GM19240 (cell line): ENCODE measurements around the gene GBA2.

ENCODE experiments used
- DNase-seq: peaks from one replicate; pipeline ENCODE4 v3.0.0; 2011; ENCODE audit warnings: low spot score; ENCODE audit not compliant: insufficient read length

The GBA2 gene

DNA sequence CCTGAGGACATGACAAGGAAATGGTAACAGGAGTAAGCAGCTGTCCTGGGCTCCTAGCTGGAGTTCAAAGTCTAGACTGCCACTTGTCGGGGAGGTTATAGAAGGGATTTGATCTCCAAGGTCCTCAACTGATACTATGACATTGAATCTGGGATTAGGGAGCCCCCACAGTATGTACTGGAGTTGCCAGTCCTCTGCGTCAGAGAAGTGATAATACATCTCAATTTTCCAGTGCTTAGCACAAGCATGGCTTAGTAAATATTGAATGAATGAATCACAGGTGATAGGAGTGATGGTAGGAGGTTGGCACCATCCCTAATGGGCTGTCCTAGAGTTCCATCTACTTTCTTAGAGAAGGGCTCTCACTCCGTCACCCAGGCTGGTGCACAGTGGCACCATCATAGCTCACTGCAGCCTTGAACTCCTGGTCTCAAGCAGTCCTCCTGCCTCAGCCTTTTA is 53.1 kb downstream of the GBA2 start:
- DNase-seq: no peak

DNA sequence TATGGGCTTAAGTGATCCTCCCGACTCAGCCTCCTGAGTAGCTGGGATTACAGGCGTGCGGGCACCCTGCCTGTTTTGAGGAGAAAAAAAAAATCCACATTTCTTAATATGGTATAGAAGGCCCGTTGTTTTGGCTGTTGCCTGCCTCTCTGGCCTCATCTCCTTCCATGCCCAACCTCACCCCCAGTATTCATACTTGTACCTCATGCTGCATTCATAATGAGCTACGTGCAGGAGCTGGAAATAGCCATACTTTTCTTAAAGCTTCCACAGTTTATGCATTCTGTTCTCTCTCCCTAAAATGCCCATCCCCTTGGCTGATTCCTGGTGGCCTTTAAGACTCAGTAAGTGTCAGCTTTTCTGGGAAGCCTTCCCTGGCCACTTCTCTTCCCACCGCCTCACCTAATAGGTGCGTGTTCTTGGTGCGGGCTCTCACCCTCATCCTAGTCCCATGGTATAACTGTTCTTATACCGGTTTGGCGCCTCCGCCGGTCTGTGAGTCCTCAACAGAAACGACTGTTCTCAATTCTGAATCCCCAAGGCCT is 57.2 kb downstream of the GBA2 start:
- DNase-seq: no peak

DNA sequence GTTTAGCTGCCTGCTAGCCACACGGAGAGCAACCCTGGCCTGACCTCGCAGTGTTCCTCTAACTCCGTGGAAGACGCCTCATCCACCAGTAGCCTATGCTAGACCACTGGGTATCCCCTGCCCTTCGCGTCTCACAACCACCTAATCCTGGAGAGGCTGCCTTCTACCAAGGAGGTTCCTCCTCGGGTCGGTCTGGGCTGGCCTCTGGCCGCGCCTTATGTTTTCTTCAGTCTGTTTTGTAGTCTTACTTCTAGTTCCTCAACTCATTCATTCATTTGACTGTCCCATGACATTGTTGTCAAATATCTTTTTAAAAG is 57.7 kb downstream of the GBA2 start:
- no peak for DNase-seq

DNA sequence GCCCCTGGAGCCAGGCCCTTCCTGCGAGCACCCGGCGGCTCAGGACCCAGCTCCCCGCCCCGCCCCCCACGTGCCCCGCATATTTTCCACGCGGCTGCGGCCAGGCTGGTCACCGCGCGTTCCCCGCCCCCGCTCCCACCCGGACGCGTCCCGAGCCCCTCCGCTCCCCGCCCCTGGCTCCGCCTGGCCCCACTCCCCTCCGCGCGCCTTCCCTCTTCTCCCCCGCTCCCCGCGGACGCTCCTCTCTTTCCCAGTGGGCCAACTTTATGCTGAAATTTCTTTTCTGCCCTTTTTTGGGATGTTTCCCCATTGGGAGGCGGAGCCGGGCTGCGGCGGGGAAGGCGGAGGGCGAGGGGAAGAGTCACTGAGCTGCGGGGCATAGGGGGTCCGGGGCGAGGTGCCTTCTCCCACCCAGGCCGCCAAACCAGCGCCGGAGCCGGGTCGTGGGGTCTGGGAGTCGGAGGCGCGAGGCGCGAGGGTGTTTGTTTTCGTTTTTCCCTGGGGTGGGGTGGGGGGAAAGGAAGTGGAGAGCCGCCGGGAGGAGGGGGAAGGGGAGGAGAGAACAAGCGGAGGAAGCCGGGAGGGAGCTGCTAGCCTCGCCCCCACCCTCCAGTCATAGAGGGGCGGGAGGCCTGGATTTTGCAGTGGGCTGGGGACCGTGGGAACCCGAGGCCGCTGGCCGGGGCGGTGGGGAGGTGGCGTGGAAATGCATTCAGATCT is 58.3 kb downstream of the GBA2 start:
- DNase-seq: no peak

DNA sequence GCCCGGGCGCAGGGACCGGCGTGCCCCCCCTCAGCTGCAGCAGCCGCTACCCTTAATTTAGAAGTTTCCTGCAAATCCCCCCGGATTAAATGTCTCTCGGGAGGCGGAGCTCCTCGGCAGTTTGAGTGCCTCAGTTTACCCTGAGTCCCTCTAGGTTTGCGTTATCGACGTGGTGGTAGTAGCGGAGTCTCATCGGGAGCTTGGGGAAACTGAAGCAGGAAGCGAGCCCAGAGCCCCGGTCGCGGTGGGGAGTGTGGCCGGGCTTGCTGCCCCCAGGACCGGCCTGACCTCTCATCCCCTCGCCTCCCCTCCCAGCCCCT is 58.8 kb downstream of the GBA2 start:
- DNase-seq: no peak

DNA sequence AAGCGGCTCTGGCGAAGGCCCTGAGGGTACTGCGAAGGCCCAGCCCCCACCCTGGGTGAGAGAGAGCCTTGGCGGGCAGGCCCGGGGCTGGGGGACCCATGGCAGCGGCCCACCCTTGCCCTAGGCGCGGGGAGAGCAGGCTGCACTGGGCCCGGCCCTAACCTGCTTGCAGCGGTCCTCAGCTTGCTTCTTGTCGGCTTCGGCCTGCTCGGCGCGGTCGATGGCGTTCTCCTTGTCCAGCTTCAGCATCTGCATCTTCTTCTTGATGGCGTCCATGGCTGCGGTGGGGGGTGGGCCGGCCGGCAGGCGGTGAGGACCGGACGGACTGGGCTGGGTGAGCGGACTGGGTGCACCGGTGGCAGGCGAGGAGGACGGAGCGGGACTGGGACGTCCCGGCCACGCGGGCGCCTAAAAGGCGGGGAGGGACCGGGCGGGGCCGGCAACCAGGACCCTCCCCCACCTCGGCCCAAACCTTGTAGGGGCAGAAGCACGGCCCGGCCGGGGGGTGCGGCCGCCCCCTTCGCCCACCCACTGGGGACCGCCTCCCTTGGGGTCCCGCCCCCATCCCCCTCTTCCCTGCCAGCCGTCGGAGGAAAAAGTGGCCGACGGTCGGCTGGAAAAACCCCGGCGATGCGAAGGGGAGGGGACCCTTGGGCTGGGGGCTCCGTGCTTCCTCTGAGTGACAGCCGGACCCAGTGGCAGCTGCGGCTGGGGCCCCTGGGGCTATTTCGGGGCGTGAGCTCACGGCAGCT is 59.3 kb downstream of the GBA2 start, which contains the start of gene TPM2:
Gene TPM2, minus strand, starts transcription at position 384 of the 752 bp plus-strand sequence. Its CDS starts 108 bp downstream, at position 276.
- DNase-seq: no peak

DNA sequence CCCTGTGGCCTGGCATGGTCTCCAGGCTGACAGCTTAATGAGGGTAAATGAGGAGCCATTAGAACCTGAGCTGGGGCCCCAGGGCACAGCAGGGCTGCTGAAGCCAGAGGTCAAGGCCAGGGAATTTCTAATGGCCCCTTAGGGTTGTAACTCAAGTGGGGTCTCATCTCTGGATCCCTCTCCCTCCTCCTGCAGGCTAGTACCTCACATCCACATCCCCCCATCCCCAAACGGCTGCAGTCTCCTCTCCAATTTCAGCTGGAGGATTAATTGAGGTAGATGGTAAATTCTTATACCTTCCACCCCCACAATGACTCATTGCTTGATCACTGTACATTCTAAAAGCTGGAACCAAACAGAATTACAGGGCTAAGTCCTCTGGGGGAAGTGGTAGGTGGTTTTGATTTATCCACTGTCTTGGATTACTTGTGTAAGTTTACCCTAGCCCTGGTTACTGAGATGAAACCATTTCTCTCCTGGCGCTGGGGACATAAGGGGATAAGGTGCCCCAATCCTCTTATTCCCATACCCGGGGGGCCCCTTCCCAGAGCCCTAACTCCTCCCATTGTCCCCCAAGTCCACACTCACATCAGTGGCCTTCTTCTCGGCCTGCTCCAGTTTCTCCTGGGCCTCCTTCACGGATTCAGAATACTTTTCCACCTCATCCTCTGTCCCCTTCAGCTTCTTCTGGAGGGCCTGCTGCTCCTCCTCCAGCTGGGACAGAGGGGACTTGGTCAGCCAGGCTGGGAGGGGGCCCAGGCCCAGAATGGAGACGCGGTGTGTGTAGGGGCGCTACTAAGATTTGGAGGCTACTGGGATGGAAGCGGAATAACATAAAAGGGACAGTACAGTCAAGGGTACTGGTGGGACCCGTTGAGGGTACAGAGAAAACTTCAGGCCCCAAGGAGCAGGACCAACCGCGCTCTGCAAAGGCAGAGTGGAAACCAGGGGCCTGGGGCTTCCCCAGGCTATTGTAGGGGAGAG is 60.2 kb downstream of the GBA2 start:
- DNase-seq: no peak

DNA sequence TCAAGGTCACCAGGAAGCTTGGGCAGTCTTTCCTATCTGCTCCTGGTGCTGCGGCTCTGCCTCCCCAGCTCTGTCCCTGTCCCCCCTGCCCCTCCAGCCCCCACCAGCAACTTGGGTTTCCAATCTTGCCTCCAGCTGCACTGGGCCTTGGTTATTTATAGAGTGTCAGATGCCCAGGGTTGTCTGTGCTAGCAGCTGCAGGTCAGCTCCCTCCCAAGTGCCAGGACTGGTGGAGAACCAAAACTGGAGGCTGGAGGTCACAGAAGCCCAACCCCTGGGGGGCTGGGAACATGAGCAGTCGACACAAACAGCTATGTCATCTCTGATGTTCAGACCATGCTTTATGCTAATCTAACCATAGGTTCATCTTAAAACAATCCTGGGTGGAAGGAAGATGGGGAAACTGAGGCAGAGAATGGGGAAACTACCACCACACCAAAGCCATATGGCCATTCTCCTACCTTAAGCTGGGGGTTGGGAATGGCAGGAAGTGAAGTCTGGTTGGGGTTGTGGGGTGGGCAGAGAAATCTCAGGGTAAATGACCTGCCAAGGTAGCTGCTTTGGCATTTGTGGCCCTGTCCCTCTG is 61.0 kb downstream of the GBA2 start:
- DNase-seq: no peak

DNA sequence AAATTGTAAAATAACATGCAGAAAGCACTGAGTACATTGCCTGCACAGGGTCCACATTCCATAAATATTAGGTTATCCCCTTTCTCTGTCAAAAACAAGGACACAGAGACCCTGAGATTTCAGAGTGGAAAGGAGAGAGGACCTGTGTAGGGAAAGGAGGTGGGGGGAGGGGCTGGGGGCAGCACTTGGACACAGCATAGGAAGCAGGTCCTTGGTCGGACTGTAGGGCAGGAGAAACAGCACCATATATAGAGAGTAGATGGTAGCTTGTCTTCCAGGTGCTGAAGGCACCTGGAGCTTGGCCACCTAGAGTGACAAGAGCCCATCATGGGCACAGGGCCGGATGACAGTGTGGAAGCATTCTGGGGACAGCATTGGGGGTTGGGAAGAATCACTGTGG is 61.7 kb downstream of the GBA2 start:
- DNase-seq: no peak
